UCSD-AML1 (cell line): ENCODE results near the gene GNG10.

ENCODE experiments used
- DNase-seq: peaks from one replicate; lab custom pipeline; 2025; ENCODE audit not compliant: unreplicated experiment; lab: John Stamatoyannopoulos, UW

GNG10 gene

DNA sequence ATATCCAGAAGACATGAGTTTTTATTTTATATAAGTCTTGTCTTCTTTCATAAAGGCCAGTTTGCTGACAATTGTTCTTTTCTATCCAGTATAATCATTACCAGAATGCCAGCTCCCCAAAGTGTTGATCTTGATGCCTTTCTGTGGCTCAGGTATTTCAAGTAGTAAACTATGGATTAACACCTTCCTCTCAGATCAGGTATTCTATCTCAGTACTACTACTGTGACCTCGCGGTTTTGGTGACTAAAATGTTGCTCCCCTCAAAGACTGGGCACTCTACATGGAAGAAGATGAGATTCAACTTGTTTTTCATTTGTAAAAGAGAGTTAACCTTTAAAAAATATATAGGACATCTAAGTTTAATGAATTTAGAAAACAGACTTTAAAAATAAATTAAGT lies 58.1 kb downstream of the GNG10 start:
- no peak for DNase-seq
